ENCODE results near the gene CLDN19.
"Not testable (repeated sequence)": the region's sequence is repeated elsewhere in the genome, so short reads cannot be mapped to it uniquely, and the experiment has no call there.

CLDN19 gene

DNA sequence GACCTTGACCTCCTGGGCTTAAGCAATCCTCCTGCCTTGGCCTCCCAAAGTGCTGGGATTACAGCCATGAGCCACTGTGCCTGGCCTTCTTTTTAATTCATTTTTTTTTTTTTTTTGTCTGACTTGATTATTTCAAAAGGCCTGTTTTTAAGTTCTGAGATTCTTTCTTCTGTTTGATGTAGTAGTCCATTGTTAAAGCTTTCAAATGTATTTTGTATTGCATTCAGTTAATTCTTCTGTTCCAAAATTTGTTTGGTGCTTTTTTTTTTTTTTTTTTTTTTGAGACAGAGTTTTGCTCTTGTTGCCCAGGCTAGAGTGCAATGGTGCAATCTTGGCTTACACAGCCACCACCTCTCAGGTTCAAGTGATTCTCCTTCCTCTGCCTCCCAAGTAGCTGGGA, 25.6 kb downstream of the CLDN19 start:
- not testable (repeated sequence) for H3K9ac ChIP-seq (ENCODE audit: low read length); H3K27me3 ChIP-seq (ENCODE audit: control insufficient read depth, insufficient read depth, low read length); H3K4me1 ChIP-seq (ENCODE audit: control insufficient read depth, insufficient read depth, low read length); H3K9me3 ChIP-seq (ENCODE audit: control insufficient read depth, low read length); H3K36me3 ChIP-seq (ENCODE audit: control insufficient read depth, insufficient read depth, low read length); H3K4me3 ChIP-seq (ENCODE audit: low read length)

- Histone ChIP-seq H3K9ac (ENCODE audit: low read length) (no peak overlapping the region), H3K4me1 (ENCODE audit: control insufficient read depth, insufficient read depth, low read length) (no peaks in the 10 kb centered on the region), H3K9me3 (ENCODE audit: control insufficient read depth, low read length) (peaks cover 3% of the 10 kb centered on the region), H3K4me3 (ENCODE audit: low read length) (no peak overlapping the region), H3K27me3 (ENCODE audit: control insufficient read depth, insufficient read depth, low read length) (no peaks in the 10 kb centered on the region), H3K36me3 (ENCODE audit: control insufficient read depth, insufficient read depth, low read length) (no peaks in the 10 kb centered on the region)
Measured at GRCh38 chr1:42713293-42713692, 26.7 kb downstream of the CLDN19 start.

DNA sequence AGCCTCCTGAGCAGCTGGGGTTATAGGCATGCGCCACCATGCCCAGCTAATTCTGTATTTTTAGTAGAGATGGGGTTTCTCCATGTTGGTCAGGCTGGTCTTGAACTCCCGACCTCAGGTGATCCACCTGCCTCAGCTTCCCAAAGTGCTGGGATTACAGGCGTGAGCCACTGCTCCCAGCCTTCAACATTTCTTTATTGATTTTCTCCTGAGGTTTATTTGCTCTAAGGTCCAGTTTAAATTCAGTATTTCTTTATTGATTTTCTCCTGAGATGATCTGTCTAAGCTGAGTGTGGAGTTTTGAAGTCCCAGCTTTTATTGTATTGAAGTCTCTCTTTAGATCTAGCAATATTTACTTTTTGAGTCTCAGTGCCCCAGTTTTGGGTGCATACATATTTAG, 27.2 kb downstream of the CLDN19 start:
- H3K4me3 ChIP-seq (ENCODE audit: low read length); H3K36me3 ChIP-seq (ENCODE audit: control insufficient read depth, insufficient read depth, low read length); H3K9me3 ChIP-seq (ENCODE audit: control insufficient read depth, low read length); H3K9ac ChIP-seq (ENCODE audit: low read length); H3K27me3 ChIP-seq (ENCODE audit: control insufficient read depth, insufficient read depth, low read length); H3K4me1 ChIP-seq (ENCODE audit: control insufficient read depth, insufficient read depth, low read length): not testable (repeated sequence)

GRCh38 chr1:42703888-42704464, 36.1 kb downstream of the CLDN19 start:
- Histone ChIP-seq H3K4me1 (ENCODE audit: control insufficient read depth, insufficient read depth, low read length) (no peaks in the 10 kb centered on the region), H3K36me3 (ENCODE audit: control insufficient read depth, insufficient read depth, low read length) (peaks cover 9% of the 10 kb centered on the region), H3K9me3 (ENCODE audit: control insufficient read depth, low read length) (no peaks in the 10 kb centered on the region), H3K27me3 (ENCODE audit: control insufficient read depth, insufficient read depth, low read length) (no peaks in the 10 kb centered on the region), H3K9ac (ENCODE audit: low read length) (no peak overlapping the region), H3K4me3 (ENCODE audit: low read length) (no peak overlapping the region)

DNA sequence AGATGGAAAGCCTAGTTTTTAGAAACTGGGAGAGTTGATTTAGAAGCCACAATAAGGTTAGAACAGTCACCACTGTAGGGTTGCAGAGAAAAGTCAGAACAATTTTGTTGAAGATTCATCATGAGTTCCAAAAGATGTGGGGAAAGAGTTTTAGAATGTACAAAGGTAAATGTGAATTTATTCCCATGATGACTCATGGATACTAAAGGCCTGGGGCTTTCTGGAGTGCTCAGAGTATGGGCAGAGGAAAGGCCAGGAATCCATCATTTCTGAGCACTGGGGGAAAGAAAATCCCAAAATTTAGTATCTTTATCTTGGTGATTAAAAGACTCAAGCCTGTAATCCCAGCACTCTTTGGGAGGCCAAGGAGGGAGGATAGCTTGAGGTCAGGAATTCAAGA, 40.0 kb downstream of the CLDN19 start:
- Histone ChIP-seq H3K9me3 (ENCODE audit: control insufficient read depth, low read length) (no peaks in the 10 kb centered on the region), H3K36me3 (ENCODE audit: control insufficient read depth, insufficient read depth, low read length) (peaks cover 9% of the 10 kb centered on the region), H3K27me3 (ENCODE audit: control insufficient read depth, insufficient read depth, low read length) (no peaks in the 10 kb centered on the region), H3K9ac (ENCODE audit: low read length) (no peak overlapping the region), H3K4me3 (ENCODE audit: low read length) (no peak overlapping the region), H3K4me1 (ENCODE audit: control insufficient read depth, insufficient read depth, low read length) (peaks cover 3% of the 10 kb centered on the region)

- Histone ChIP-seq H3K27me3 (ENCODE audit: control insufficient read depth, insufficient read depth, low read length) (no peaks in the 10 kb centered on the region), H3K9ac (ENCODE audit: low read length) (no peak overlapping the region), H3K4me1 (ENCODE audit: control insufficient read depth, insufficient read depth, low read length) (peaks cover 15% of the 10 kb centered on the region), H3K36me3 (ENCODE audit: control insufficient read depth, insufficient read depth, low read length) (peaks cover 4% of the 10 kb centered on the region), H3K4me3 (ENCODE audit: low read length) (no peak overlapping the region), H3K9me3 (ENCODE audit: control insufficient read depth, low read length) (no peaks in the 10 kb centered on the region)
Measured at GRCh38 chr1:42698081-42698813, 41.8 kb downstream of the CLDN19 start.

DNA sequence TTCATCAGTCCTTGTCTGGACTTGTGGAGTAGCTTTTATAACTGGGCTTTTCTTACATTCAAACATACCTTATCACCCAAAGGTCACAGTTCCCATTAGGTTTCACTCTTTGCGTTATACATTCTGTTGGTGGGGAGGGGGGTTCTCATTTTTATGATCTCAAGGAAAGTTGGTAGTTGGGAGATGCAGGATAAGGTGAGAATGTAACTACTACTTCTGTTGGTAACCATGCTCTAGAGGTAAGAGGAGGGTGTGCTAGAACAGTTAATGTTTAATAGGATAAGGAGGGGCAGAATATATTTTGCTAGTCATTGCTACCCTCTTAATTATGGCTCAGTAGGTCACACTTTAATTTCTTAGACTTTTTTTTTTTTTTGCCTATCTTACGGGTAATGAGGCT, 47.1 kb downstream of the CLDN19 start:
- H3K9ac ChIP-seq (ENCODE audit: low read length) = peak overlapping the region; percentile 1
- H3K36me3 ChIP-seq (ENCODE audit: control insufficient read depth, insufficient read depth, low read length) = no peaks in the 10 kb centered on the region
- no peaks in the 10 kb centered on the region for H3K9me3 ChIP-seq (ENCODE audit: control insufficient read depth, low read length)
- no peak overlapping the region for H3K4me3 ChIP-seq (ENCODE audit: low read length)
- no peaks in the 10 kb centered on the region for H3K27me3 ChIP-seq (ENCODE audit: control insufficient read depth, insufficient read depth, low read length)
- H3K4me1 ChIP-seq (ENCODE audit: control insufficient read depth, insufficient read depth, low read length) = peaks cover 56% of the 10 kb centered on the region

DNA sequence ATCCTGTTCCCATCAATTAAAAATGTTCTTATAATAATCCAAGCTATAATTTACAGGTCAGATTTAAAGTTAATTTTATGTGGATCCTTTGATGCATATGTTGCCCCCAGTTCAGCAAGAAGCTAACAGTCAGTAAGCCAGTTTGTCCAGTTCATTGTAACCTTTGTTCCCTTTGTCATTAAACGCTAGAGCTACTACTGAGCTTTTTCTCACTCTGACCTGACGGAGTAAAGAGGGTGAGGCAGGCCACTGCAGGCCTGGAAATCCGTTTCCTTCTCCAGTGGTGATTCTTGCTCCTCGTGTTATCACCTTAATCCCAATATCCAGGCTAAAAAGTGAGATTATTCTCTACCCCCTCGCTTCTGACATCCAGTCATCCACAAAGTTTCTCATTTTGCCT, 47.6 kb downstream of the CLDN19 start:
- H3K9ac ChIP-seq (ENCODE audit: low read length) = peak overlapping the region; percentile 1
- no peak overlapping the region for H3K4me3 ChIP-seq (ENCODE audit: low read length)
- no peaks in the 10 kb centered on the region for H3K9me3 ChIP-seq (ENCODE audit: control insufficient read depth, low read length)
- peaks cover 56% of the 10 kb centered on the region for H3K4me1 ChIP-seq (ENCODE audit: control insufficient read depth, insufficient read depth, low read length)
- H3K27me3 ChIP-seq (ENCODE audit: control insufficient read depth, insufficient read depth, low read length) = no peaks in the 10 kb centered on the region
- H3K36me3 ChIP-seq (ENCODE audit: control insufficient read depth, insufficient read depth, low read length) = no peaks in the 10 kb centered on the region

- Histone ChIP-seq H3K36me3 (ENCODE audit: control insufficient read depth, insufficient read depth, low read length) (no peaks in the 10 kb centered on the region), H3K9me3 (ENCODE audit: control insufficient read depth, low read length) (no peaks in the 10 kb centered on the region), H3K4me1 (ENCODE audit: control insufficient read depth, insufficient read depth, low read length) (peaks cover 64% of the 10 kb centered on the region), H3K4me3 (ENCODE audit: low read length) (no peak overlapping the region), H3K9ac (ENCODE audit: low read length) (no peak overlapping the region), H3K27me3 (ENCODE audit: control insufficient read depth, insufficient read depth, low read length) (no peaks in the 10 kb centered on the region)
Measured at GRCh38 chr1:42691157-42691498, 48.9 kb downstream of the CLDN19 start.

DNA sequence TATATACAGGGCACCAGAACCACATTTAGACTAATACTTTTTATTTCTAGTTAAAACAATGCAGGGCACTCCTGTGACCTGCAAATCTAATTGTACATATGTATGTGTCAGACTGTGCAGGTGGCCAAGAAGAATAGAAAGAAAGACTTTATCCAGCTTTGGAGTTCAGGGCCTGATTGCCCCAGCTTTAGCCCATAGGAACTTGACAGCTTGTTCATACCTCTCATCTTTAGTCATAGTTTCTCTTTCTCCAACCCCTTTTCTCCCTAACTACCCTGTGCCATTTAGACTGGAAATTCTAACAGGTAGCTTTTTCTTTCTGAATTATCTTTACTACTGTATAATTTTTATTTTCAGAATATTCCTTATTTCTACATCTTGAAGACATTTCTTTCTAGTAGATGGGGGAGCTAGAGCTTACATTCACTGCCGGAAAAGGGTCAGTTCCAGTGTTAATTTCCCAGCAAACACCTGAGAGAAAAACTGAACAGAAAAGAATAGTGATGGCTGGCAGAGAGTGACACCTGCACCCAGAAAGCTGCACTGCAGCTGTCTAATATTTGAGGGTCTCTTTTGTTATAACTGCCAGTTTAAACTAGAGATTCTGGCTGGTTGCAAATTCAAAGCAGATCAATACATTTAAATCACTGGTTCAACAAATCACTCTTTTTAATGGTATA, 49.4 kb downstream of the CLDN19 start:
- peaks cover 67% of the 10 kb centered on the region for H3K4me1 ChIP-seq (ENCODE audit: control insufficient read depth, insufficient read depth, low read length)
- H3K36me3 ChIP-seq (ENCODE audit: control insufficient read depth, insufficient read depth, low read length) = no peaks in the 10 kb centered on the region
- no peaks in the 10 kb centered on the region for H3K27me3 ChIP-seq (ENCODE audit: control insufficient read depth, insufficient read depth, low read length)
- H3K9ac ChIP-seq (ENCODE audit: low read length) = no peak overlapping the region
- H3K4me3 ChIP-seq (ENCODE audit: low read length) = no peak overlapping the region
- H3K9me3 ChIP-seq (ENCODE audit: control insufficient read depth, low read length) = no peaks in the 10 kb centered on the region

DNA sequence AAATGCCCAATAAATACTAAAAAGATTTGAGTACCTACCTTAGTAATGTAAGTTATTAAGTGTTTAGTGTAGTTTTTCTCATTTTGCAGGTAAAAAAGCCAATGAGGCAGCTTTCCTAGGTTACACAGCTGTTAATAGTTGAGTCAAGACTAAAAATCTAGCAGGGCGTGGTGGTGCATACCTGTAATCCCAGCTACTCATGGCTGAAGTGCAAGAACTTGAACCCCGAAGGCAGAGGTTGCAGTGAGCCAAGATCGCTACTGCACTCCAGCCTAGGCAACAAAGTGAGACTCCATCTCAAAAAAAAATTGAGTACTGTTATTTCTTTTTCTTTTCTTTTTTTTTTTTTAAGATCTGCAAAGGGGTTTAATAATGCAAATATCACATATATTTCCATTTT, 50.1 kb downstream of the CLDN19 start:
- no peak overlapping the region for H3K4me3 ChIP-seq (ENCODE audit: low read length)
- peaks cover 70% of the 10 kb centered on the region for H3K4me1 ChIP-seq (ENCODE audit: control insufficient read depth, insufficient read depth, low read length)
- H3K27me3 ChIP-seq (ENCODE audit: control insufficient read depth, insufficient read depth, low read length) = no peaks in the 10 kb centered on the region
- H3K9ac ChIP-seq (ENCODE audit: low read length) = no peak overlapping the region
- no peaks in the 10 kb centered on the region for H3K9me3 ChIP-seq (ENCODE audit: control insufficient read depth, low read length)
- H3K36me3 ChIP-seq (ENCODE audit: control insufficient read depth, insufficient read depth, low read length) = no peaks in the 10 kb centered on the region

DNA sequence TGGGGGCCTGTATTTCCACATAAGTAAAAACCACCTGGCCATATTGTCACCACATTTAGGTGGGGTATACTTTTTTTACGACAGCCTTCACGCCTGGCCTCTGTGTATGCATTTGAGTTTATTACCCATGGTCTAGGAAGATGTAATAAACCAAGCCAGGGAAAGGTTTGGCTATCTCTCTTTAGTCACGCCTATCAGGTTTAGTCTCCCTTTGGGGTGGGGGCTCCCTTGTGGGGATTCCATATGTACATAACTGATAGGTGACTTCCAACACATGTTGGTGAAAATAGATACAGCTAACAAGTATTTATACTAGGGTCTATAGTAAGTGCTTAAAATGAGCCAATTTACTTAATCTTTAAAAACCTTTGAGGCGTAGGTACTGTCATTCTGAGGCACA, 53.6 kb downstream of the CLDN19 start:
- Histone ChIP-seq H3K4me3 (ENCODE audit: low read length) (no peak overlapping the region), H3K27me3 (ENCODE audit: control insufficient read depth, insufficient read depth, low read length) (no peaks in the 10 kb centered on the region), H3K9ac (ENCODE audit: low read length) (no peak overlapping the region), H3K4me1 (ENCODE audit: control insufficient read depth, insufficient read depth, low read length) (peaks cover 51% of the 10 kb centered on the region), H3K9me3 (ENCODE audit: control insufficient read depth, low read length) (no peaks in the 10 kb centered on the region), H3K36me3 (ENCODE audit: control insufficient read depth, insufficient read depth, low read length) (no peaks in the 10 kb centered on the region)

Measured in mucosa of stomach (tissue), 1 donor.